Measurements from ENCODE around the gene KCNQ1. TPM values are rescaled to one million over a fixed set of nuclear protein-coding genes. Genes with fewer than 3 reads are reported as not detected.

The KCNQ1 gene
- total and polyA plus RNA-seq, 9 of the 15 experiments (the other 6 are each of a cell fraction or from before 2014, with no cell fraction given): 0.44 TPM; not detected in 8

- TF ChIP-seq ZNF764 (CRISPR knock-in tag; IDR thresholded peaks at IDR 0.05; ENCODE audit: low read depth) (no peak), L3MBTL2 (IDR thresholded peaks at IDR 0.05) (peak; percentile 60; the same call in 1 of the 2 replicates), NRF1 (conservative IDR thresholded peaks at IDR 0.05 in 1 of 2, IDR thresholded peaks at IDR 0.05 in 1 of 2) (0 out of 4 replicates have a peak, but pooled peaks of 1 of the 2 experiments have one; percentile 23), E2F6 (IDR thresholded peaks at IDR 0.05; ENCODE audit: borderline replicate concordance in 1 of 2, extremely low read depth in 1 of 2, insufficient read depth in 1 of 2, insufficient read length in 1 of 2, low read depth in 1 of 2, low read length in 1 of 2, poor library complexity in 1 of 2, severe bottlenecking in 1 of 2) (peak in 1 of 2 experiments; percentile 46), ESRRB (CRISPR knock-in tag; IDR thresholded peaks at IDR 0.05; ENCODE audit: borderline replicate concordance) (no peak)
- TF ChIP-seq, protein P1, sequence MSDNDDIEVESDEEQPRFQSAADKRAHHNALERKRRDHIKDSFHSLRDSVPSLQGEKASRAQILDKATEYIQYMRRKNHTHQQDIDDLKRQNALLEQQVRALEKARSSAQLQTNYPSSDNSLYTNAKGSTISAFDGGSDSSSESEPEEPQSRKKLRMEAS (CRISPR knock-in tag; IDR thresholded peaks at IDR 0.05): peak; percentile 11; the same call in 1 of the 2 replicates
- intact Hi-C loops (cut with micrococcal nuclease) (no loop called here), in situ Hi-C loops (cut with MboI) (no loop called here)
- FAIRE-seq (no peak), ATAC-seq (no peak), DNase-seq (ENCODE audit: extremely low read depth in 1 of 4, low spot score in 3 of 4) (no peak)
- CTCF ChIA-PET (ENCODE audit: low intra/inter-chr PET ratio): no interaction called here
- no peak overlapping the region for H3K4me2 ChIP-seq (ENCODE audit: insufficient read depth, low read length)
- peaks cover 2 to 39% of the 10 kb centered on the region in 2 experiments; a peak in 4 of 5 replicates for H3K27me3 ChIP-seq (ENCODE audit: control insufficient read depth in 2 of 2, insufficient read depth in 2 of 2, low read length in 2 of 2)
- H4K20me1 ChIP-seq (replicated peaks; ENCODE audit: control insufficient read depth, insufficient read depth, low read length): peaks cover 2% of the 10 kb centered on the region; the same call in 1 of the 2 replicates
- H3K9me1 ChIP-seq (ENCODE audit: control insufficient read depth, insufficient read depth, low read length): no peaks in the 10 kb centered on the region
- H3K79me2 ChIP-seq (ENCODE audit: control insufficient read depth, insufficient read depth, low read length): no peaks in the 10 kb centered on the region
- no peaks in the 10 kb centered on the region for H3K36me3 ChIP-seq (ENCODE audit: control insufficient read depth, insufficient read depth, low read length)
- H3K9ac ChIP-seq (ENCODE audit: insufficient read depth in 1 of 2, low read depth in 2 of 2, low read length in 2 of 2): peak overlapping the region in 1 of 2 experiments; percentile 37; a peak in 2 of 4 replicates
- peaks cover 4 to 20% of the 10 kb centered on the region in 2 experiments; a peak in 3 of 5 replicates for H3K4me1 ChIP-seq (replicated peaks in 1 of 2; ENCODE audit: control insufficient read depth in 2 of 2, insufficient read depth in 2 of 2, low read length in 2 of 2)
- H3K27ac ChIP-seq (ENCODE audit: extremely low read depth, low read depth, low read length): no peak overlapping the region
- no peak overlapping the region for H2AFZ ChIP-seq (ENCODE audit: low read depth, low read length)
- POLR2A ChIA-PET: interaction anchor here (0.6 to 1.4 kb wide), 2 partner anchors 20 to 174 kb away, joined by 4 to 6 read pairs; partner anchors contain the start of gene KCNQ1OT1
- no peak overlapping the region for H3K4me3 ChIP-seq
- no peaks in the 10 kb centered on the region for H3K9me3 ChIP-seq (replicated peaks; ENCODE audit: control insufficient read depth, insufficient read depth, low read depth, low read length)
- no TSS peak for BruUV-seq (replicated peaks)
- 35% methylated on average over 14 of the region's 17 CpGs for WGBS (ENCODE audit: insufficient coverage, low coverage, missing lambda C conversion rate)
Measured at GRCh38 chr11:2719831-2720590, 275.2 kb downstream of the KCNQ1 start.
